Measurements from ENCODE around the gene ZNF346. TPM values are rescaled to one million over a fixed set of nuclear protein-coding genes. Genes with fewer than 3 reads are reported as not detected.

ZNF346 gene
- 8.3 to 10.5 TPM (median 9.6 TPM) in 5 replicates for total RNA-seq (2022; extraction: Qiagen RNA extraction)

GRCh38 chr5:177022386-177023302, at the start of gene ZNF346:
Gene ZNF346 (plus strand): TSS chr5:177022696. CDS start chr5:177022739, 43 bp downstream.

GRCh38 chr5:177006265-177006972, 16.1 kb upstream of the ZNF346 start, which contains the start of gene UIMC1:
Gene UIMC1 (minus strand): TSS chr5:177006779. CDS start chr5:176982615, 24,164 bp downstream.

GRCh38 chr5:177086654-177087397, 64.3 kb downstream of the ZNF346 start, which contains the start of gene FGFR4:
Gene FGFR4 (plus strand): TSS chr5:177086915. CDS start chr5:177089603, 2,688 bp downstream.

Other genes with a start within 250 kb of the ZNF346 start
- gene UNC5A, start 212.1 kb upstream of the ZNF346 start, total RNA-seq (2022; extraction: Qiagen RNA extraction): 0.55 to 0.90 TPM (median 0.84 TPM) in 5 replicates
- gene HK3, start 123.3 kb upstream of the ZNF346 start, total RNA-seq (2022; extraction: Qiagen RNA extraction): 0.02 to 0.07 TPM in 2 of 5 replicates, not detected in the others
- 38.6 to 45.1 TPM (median 42.2 TPM) in 5 replicates for gene UIMC1, start 15.9 kb upstream of the ZNF346 start, total RNA-seq (2022; extraction: Qiagen RNA extraction)
- gene FGFR4, start 64.2 kb downstream of the ZNF346 start, total RNA-seq (2022; extraction: Qiagen RNA extraction): 17.5 to 24.2 TPM (median 21.4 TPM) in 5 replicates
- 16.9 to 21.9 TPM (median 19.9 TPM) in 5 replicates for gene NSD1, start 111.1 kb downstream of the ZNF346 start, total RNA-seq (2022; extraction: Qiagen RNA extraction)

All from A549 treated with AZD2906 at 1 μM for 4 hours (cell line).